CD14-positive monocyte (primary cell): ENCODE measurements around the gene CEP112. TPM values are rescaled to one million over a fixed set of nuclear protein-coding genes. Genes with fewer than 3 reads are reported as not detected.
A peak's percentile ranks its signal among the peaks of the same experiment; 100 is the strongest.

ENCODE experiments used
- DNase-seq, 3 donors: peaks; one replicate each; pipeline ENCODE4 v3.0.0-alpha.2; 2011 to 2022
- H2AFZ ChIP-seq: 2 replicates; pipeline ENCODE4 v1.6.0; 2012; ENCODE audit warnings: mild to moderate bottlenecking, low read depth, low read length, inconsistent platforms; ENCODE audit not compliant: insufficient read depth, poor library complexity, severe bottlenecking
- H3K27ac ChIP-seq, 2 donors: 1 replicate in 1 of 2; 2 replicates in 1 of 2; pipeline ENCODE4 v1.5.1; 2012 to 2013; ENCODE audit warnings: low read length in 2 of 2, control low read depth in 1 of 2, inconsistent platforms in 1 of 2, low read depth in 1 of 2, mild to moderate bottlenecking in 1 of 2
- H3K27me3 ChIP-seq, 2 donors: one replicate each; pipeline versions ENCODE4 v1.6.0 to v1.6.1; 2011 to 2013; ENCODE audit warnings: low read length in 2 of 2; ENCODE audit not compliant: control insufficient read depth in 2 of 2, insufficient read depth in 2 of 2
- H3K36me3 ChIP-seq, 2 donors: replicated peaks in 1 of 2; 1 replicate in 1 of 2; 2 replicates in 1 of 2; pipeline versions ENCODE4 v1.5.1 to v1.6.1; 2012 to 2013; ENCODE audit warnings: low read length in 2 of 2, control low read depth in 1 of 2, inconsistent platforms in 1 of 2, mild to moderate bottlenecking in 1 of 2; ENCODE audit not compliant: insufficient read depth in 2 of 2, control insufficient read depth in 1 of 2
- H3K4me1 ChIP-seq, 2 donors: 1 replicate in 1 of 2; 2 replicates in 1 of 2; pipeline versions ENCODE4 v1.5.1 to v1.6.1; 2012 to 2013; ENCODE audit warnings: low read length in 2 of 2, control low read depth in 1 of 2, inconsistent platforms in 1 of 2, mild to moderate bottlenecking in 1 of 2, moderate library complexity in 1 of 2; ENCODE audit not compliant: insufficient read depth in 2 of 2, control insufficient read depth in 1 of 2
- H3K4me2 ChIP-seq: replicated peaks from 2 replicates; pipeline ENCODE3; 2012; ENCODE audit warnings: low read length, moderate library complexity, mild to moderate bottlenecking; ENCODE audit not compliant: poor library complexity, severe bottlenecking; ENCODE audit errors: extremely low read depth
- H3K4me3 ChIP-seq, 3 experiments: fragments of 200-600 bp in 1 of 3; sonication (generic) in 1 of 3; replicated peaks in 1 of 3; 1 replicate in 2 of 3; 2 replicates in 1 of 3; pipeline ENCODE4 v1.5.1; 2011 to 2013; ENCODE audit warnings: low read length in 3 of 3, mild to moderate bottlenecking in 3 of 3, control low read depth in 2 of 3, low read depth in 2 of 3, inconsistent platforms in 1 of 3, moderate library complexity in 1 of 3
- H3K79me2 ChIP-seq: 2 replicates; pipeline ENCODE4 v1.6.0; 2012; ENCODE audit warnings: mild to moderate bottlenecking, control low read depth, inconsistent platforms, low read length, moderate library complexity; ENCODE audit not compliant: insufficient read depth
- H3K9ac ChIP-seq: 2 replicates; pipeline ENCODE4 v1.6.0; 2017; ENCODE audit warnings: low read length, mild to moderate bottlenecking; ENCODE audit not compliant: insufficient read depth, poor library complexity, severe bottlenecking
- H3K9me3 ChIP-seq, 2 donors: replicated peaks in 1 of 2; 1 replicate in 1 of 2; 2 replicates in 1 of 2; pipeline versions ENCODE4 v1.5.1 to v1.6.1; 2012 to 2013; ENCODE audit warnings: low read length in 2 of 2, control low read depth in 1 of 2; ENCODE audit not compliant: control insufficient read depth in 1 of 2, insufficient read depth in 1 of 2
- H4K20me1 ChIP-seq: 2 replicates; pipeline ENCODE4 v1.6.0; 2012; ENCODE audit warnings: mild to moderate bottlenecking, low read length, control low read depth, moderate library complexity; ENCODE audit not compliant: insufficient read depth
- H3K27ac Mint-ChIP-seq, 7 donors: one replicate each; pipeline ENCODE4 v1.8.0; 2020; ENCODE audit warnings: mild to moderate bottlenecking in 7 of 7, mixed read lengths in 7 of 7, moderate library complexity in 6 of 7, inconsistent platforms in 2 of 7
- H3K27me3 Mint-ChIP-seq, 3 donors: one replicate each; pipeline ENCODE4 v1.8.0; 2021 to 2022; ENCODE audit warnings: low read depth in 3 of 3, mild to moderate bottlenecking in 3 of 3, mixed read lengths in 3 of 3, moderate library complexity in 3 of 3, inconsistent platforms in 1 of 3
- H3K36me3 Mint-ChIP-seq, 2 donors: one replicate each; pipeline ENCODE4 v1.8.0; 2020; ENCODE audit warnings: mixed read lengths in 2 of 2, inconsistent platforms in 1 of 2, mild to moderate bottlenecking in 1 of 2
- H3K4me1 Mint-ChIP-seq: one replicate; pipeline ENCODE4 v1.8.0; 2020; ENCODE audit warnings: mild to moderate bottlenecking, mixed read lengths
- H3K4me3 Mint-ChIP-seq, 2 donors: one replicate each; pipeline ENCODE4 v1.8.0; 2020; ENCODE audit warnings: mild to moderate bottlenecking in 2 of 2, mixed read lengths in 2 of 2, moderate library complexity in 1 of 2
- H3K9me3 Mint-ChIP-seq, 7 donors: one replicate each; pipeline ENCODE4 v1.8.0; 2020 to 2022; ENCODE audit warnings: mixed read lengths in 7 of 7, mild to moderate bottlenecking in 6 of 7, moderate library complexity in 6 of 7, inconsistent platforms in 2 of 7
- CTCF ChIP-seq: fragments of 200-600 bp; IDR thresholded peaks from one replicate; pipeline ENCODE4 v1.8.0; 2022; ENCODE audit warnings: antibody characterized with exemption, mild to moderate bottlenecking
- WGBS: methylation state at CpG from one replicate; pipeline ENCODE4 v1.1.5; 2013; ENCODE audit warnings: missing lambda C conversion rate; ENCODE audit not compliant: insufficient coverage; 5-methylcytosine and 5-hydroxymethylcytosine counted together
- intact Hi-C, 2 donors: fragments of 100-400 bp; cut with micrococcal nuclease; formaldehyde crosslinking; loops; one replicate each; pipeline versions ENCODE4 v1.15.0 to v1.15.1; 2023
- polyA plus RNA-seq, 3 donors: library from polyadenylated mRNA; depleted of rRNA in 1 of 3; unstranded in 2 of 3; stranded (reverse) in 1 of 3; fragments of 300-500 nt in 2 of 3; fragments of >200 nt in 1 of 3; fragmentation: Illumina TruSeq in 2 of 3; gene quantifications; 1 replicate in 2 of 3; 2 replicates in 1 of 3; pipeline ENCODE4 v1.2.3, GENCODE V29; 2012 to 2021

The CEP112 gene
- polyA plus RNA-seq, 3 donors: 0.10 TPM; not detected in 2

DNA sequence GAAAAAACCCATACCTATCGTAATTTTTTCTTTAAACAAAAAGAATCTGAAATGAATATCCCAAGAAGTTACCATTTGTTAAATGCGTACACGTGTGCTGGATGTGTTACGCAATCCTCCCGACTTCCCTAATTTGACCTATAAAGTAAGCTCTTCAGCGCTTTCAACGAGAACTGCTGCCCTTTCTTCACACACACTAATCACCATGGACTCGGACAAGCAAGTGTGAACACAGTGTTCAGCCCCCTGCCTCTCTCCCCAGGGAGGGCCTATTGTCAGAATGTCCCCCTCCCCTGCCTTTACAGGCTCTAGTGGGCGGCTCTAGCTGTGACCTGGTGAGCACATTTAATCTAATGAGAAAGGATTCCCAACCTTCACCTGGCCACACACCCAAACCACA lies 216.1 kb downstream of the CEP112 start:
- H3K27me3 ChIP-seq: no peaks in the 10 kb centered on the region
- no peaks in the 10 kb centered on the region for H3K36me3 ChIP-seq
- no peak overlapping the region for H3K4me3 ChIP-seq
- peak; percentile 15 to 39 (median 37) for DNase-seq
- TF ChIP-seq CTCF: no peak
- H3K9me3 Mint-ChIP-seq: peaks cover 0 to 7% (median 3%) of the 10 kb centered on the region in 7 donors
- intact Hi-C loops: no loop called here
- H3K9ac ChIP-seq: no peak overlapping the region
- no peaks in the 10 kb centered on the region for H3K36me3 Mint-ChIP-seq
- H3K27me3 Mint-ChIP-seq: peaks cover 0 to 5% (median 2%) of the 10 kb centered on the region in 3 donors
- no peaks in the 10 kb centered on the region for H4K20me1 ChIP-seq
- H2AFZ ChIP-seq: no peak overlapping the region
- WGBS: 21% methylated on average over 7 of the region's 9 CpGs
- H3K4me1 ChIP-seq: no peaks in the 10 kb centered on the region
- peaks cover 2 to 12% of the 10 kb centered on the region in 2 donors for H3K9me3 ChIP-seq
- H3K4me2 ChIP-seq: no peak overlapping the region
- H3K27ac ChIP-seq: no peak overlapping the region
- peak overlapping the region in 1 of 7 donors; percentile 14 for H3K27ac Mint-ChIP-seq
- no peaks in the 10 kb centered on the region for H3K79me2 ChIP-seq
- H3K4me3 Mint-ChIP-seq: no peak overlapping the region
- peaks cover 4% of the 10 kb centered on the region for H3K4me1 Mint-ChIP-seq

DNA sequence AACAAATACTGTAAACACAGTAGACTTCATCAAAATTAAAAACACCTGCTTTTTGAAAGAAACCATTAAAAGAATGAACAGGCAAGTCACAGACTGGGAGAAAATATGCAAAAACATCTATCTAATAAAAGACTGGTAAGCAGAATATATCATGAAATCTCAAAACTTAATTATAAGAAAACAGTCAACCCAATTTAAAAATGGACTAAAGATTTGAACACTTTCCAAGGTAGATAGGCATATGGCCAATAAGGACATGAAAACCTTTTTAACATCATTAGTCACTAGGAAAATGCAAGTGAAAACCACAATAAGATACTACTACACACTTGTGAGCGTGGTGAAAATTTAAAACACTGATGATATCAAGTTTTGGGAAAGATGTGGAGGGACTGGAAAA lies 218.7 kb downstream of the CEP112 start:
- Mint-ChIP-seq H3K9me3 (peaks cover 0 to 10% (median 3%) of the 10 kb centered on the region in 7 donors), H3K36me3 (no peaks in the 10 kb centered on the region), H3K27me3 (peaks cover 0 to 5% (median 2%) of the 10 kb centered on the region in 3 donors), H3K4me3 (no peak overlapping the region), H3K27ac (no peak overlapping the region), H3K4me1 (peaks cover 4% of the 10 kb centered on the region)
- Histone ChIP-seq H3K4me3 (no peak overlapping the region), H3K36me3 (no peaks in the 10 kb centered on the region), H3K4me2 (no peak overlapping the region), H3K27ac (no peak overlapping the region), H3K27me3 (no peaks in the 10 kb centered on the region), H2AFZ (no peak overlapping the region), H4K20me1 (no peaks in the 10 kb centered on the region), H3K79me2 (no peaks in the 10 kb centered on the region), H3K9ac (no peak overlapping the region), H3K4me1 (no peaks in the 10 kb centered on the region), H3K9me3 (peaks cover 2 to 32% of the 10 kb centered on the region in 2 donors)
- TF ChIP-seq CTCF: no peak
- intact Hi-C loops: no loop called here
- no peak for DNase-seq
- WGBS: no CpG with 5 or more reads among the region's 1 CpG
